Parathyroid adenoma (tissue), 2 donors: ENCODE data around the gene QRFP.

Experiments
- H2AFZ ChIP-seq: fragments of 300-600 bp; sonication (generic); one replicate; pipeline ENCODE4 v1.7.0; 2017; ENCODE audit warnings: antibody characterized with exemption, mild to moderate bottlenecking
- H3K27ac ChIP-seq: fragments of 300-600 bp; sonication (generic); one replicate; pipeline ENCODE4 v1.7.0; 2017
- H3K27me3 ChIP-seq: fragments of 300-600 bp; sonication (generic); one replicate; pipeline ENCODE4 v1.7.0; 2017; ENCODE audit warnings: low read length; ENCODE audit not compliant: control insufficient read depth, insufficient read depth
- H3K36me3 ChIP-seq: fragments of 300-600 bp; sonication (generic); one replicate; pipeline ENCODE4 v1.7.0; 2017; ENCODE audit warnings: low read length; ENCODE audit not compliant: control insufficient read depth, insufficient read depth
- H3K4me1 ChIP-seq: fragments of 300-600 bp; sonication (generic); one replicate; pipeline ENCODE4 v1.7.0; 2017; ENCODE audit warnings: control low read depth
- H3K4me2 ChIP-seq: fragments of 300-600 bp; sonication (generic); one replicate; pipeline ENCODE4 v1.7.0; 2017; ENCODE audit warnings: low read length
- H3K4me3 ChIP-seq: fragments of 300-600 bp; sonication (generic); one replicate; pipeline ENCODE4 v1.7.0; 2017; ENCODE audit warnings: low read depth, low read length
- H3K79me2 ChIP-seq: fragments of 300-600 bp; sonication (generic); one replicate; pipeline ENCODE4 v1.7.0; 2017; ENCODE audit warnings: control low read depth
- H3K9ac ChIP-seq: fragments of 300-600 bp; sonication (generic); one replicate; pipeline ENCODE4 v1.7.0; 2017; ENCODE audit warnings: mild to moderate bottlenecking
- H3K9me3 ChIP-seq: fragments of 300-600 bp; sonication (generic); one replicate; pipeline ENCODE4 v1.7.0; 2017; ENCODE audit warnings: low read length; ENCODE audit not compliant: control insufficient read depth
- TF ChIP-seq, protein P1 (sequence below): fragments of 300-600 bp; sonication (generic); IDR thresholded peaks from one replicate; pipeline ENCODE4 v1.7.0; 2017; ENCODE audit warnings: antibody characterized with exemption, mild to moderate bottlenecking
- donor health status: primary hyperparathyroidism.

Gene QRFP

DNA sequence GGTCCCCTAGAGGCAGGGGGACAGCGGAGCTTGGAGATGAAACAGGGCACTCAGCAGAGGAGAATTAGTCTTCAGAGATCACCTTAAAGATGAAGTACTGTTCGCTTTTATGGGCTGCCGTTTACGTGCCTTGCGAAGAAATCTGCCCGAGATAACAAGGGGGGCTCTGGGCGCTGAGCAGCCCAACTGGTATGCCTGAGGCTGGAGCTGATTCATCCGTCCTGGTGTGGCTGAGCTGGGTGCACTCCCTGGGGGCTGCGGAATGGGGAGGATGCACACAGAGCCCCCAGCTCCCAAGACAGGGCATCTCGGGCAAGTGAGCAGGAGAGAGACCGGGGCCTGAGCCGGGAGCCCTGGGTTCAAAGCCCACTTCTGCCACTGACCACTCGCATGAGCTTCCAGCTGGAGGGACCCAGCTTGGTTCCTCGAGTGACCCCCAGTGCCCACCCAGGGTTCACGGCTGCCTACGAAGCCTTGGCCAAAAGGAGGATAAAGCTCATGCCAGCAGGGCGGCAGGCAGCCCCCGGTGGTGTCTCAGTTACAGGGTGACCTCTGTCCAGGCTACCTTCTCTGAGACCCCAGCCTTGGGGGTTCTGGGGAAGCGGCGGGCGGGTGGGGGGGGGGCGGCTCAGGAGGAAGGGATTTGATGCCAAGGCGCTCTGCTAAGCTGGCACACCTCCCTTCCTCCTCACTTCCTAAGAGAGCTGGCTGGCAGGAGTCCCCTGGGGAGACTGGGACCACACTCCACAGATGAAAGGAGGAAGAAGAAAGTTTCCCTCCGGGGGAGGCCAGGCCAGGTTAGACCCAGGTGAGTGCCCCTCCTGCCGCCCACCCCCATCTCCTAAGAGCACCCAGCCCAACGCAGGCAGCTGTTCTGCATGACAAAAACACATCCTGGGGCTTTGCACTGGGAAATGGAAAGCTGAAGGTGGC, 36.8 kb upstream of the QRFP start:
- H3K79me2 ChIP-seq: no peaks in the 10 kb centered on the region
- H3K27ac ChIP-seq: no peak overlapping the region
- H3K4me2 ChIP-seq: no peak overlapping the region
- TF ChIP-seq, protein P1, sequence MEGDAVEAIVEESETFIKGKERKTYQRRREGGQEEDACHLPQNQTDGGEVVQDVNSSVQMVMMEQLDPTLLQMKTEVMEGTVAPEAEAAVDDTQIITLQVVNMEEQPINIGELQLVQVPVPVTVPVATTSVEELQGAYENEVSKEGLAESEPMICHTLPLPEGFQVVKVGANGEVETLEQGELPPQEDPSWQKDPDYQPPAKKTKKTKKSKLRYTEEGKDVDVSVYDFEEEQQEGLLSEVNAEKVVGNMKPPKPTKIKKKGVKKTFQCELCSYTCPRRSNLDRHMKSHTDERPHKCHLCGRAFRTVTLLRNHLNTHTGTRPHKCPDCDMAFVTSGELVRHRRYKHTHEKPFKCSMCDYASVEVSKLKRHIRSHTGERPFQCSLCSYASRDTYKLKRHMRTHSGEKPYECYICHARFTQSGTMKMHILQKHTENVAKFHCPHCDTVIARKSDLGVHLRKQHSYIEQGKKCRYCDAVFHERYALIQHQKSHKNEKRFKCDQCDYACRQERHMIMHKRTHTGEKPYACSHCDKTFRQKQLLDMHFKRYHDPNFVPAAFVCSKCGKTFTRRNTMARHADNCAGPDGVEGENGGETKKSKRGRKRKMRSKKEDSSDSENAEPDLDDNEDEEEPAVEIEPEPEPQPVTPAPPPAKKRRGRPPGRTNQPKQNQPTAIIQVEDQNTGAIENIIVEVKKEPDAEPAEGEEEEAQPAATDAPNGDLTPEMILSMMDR: no peak
- no peaks in the 10 kb centered on the region for H3K9me3 ChIP-seq
- H3K9ac ChIP-seq: no peak overlapping the region
- no peaks in the 10 kb centered on the region for H3K27me3 ChIP-seq
- peaks cover 8% of the 10 kb centered on the region for H3K4me1 ChIP-seq
- H3K36me3 ChIP-seq: no peaks in the 10 kb centered on the region
- H3K4me3 ChIP-seq: no peak overlapping the region
- H2AFZ ChIP-seq: no peak overlapping the region

DNA sequence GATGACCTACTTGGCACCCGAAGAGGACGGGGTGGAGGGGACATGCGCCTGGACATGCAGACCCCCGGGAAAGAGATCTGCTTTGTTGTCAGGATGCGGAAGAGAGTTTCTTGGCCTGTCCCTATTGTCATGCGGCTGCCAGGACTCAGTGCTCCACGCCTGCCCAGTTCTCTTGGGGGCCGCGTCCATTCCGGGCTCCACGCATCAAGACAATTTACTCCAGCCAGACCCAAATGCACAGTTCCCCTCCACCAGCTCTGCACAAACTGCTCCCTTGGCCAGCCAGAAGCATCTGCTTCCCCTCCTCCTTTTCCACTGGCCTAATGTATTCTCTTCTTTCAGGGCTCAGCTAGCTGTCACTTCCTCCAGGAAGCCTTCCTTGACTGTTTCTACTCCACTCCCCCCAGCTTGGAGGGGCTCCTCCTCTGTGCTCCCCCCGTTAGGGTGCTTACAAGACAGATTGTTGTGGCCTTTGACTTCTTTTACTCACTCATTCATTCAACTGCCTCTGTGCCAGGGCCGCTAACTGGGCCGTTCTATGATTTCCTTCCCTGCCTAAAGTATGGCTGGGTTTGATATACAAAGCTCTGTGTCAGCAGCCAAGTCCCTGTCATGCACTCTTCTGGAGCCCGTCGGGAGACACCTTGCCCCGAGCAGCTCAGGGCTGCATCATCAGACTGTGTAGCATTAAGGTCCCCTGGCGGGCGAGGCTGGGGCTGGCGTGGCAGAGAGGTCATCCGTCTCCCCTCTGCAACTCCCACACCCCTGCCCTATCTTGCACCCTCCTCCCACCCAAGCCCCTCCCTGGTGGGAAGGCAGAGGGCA, 35.9 kb upstream of the QRFP start:
- TF ChIP-seq, protein P1: no peak
- Histone ChIP-seq H3K9me3 (no peaks in the 10 kb centered on the region), H3K27me3 (no peaks in the 10 kb centered on the region), H2AFZ (no peak overlapping the region), H3K79me2 (no peaks in the 10 kb centered on the region), H3K4me1 (peaks cover 14% of the 10 kb centered on the region), H3K4me3 (no peak overlapping the region), H3K4me2 (no peak overlapping the region), H3K36me3 (no peaks in the 10 kb centered on the region), H3K27ac (no peak overlapping the region), H3K9ac (no peak overlapping the region)

DNA sequence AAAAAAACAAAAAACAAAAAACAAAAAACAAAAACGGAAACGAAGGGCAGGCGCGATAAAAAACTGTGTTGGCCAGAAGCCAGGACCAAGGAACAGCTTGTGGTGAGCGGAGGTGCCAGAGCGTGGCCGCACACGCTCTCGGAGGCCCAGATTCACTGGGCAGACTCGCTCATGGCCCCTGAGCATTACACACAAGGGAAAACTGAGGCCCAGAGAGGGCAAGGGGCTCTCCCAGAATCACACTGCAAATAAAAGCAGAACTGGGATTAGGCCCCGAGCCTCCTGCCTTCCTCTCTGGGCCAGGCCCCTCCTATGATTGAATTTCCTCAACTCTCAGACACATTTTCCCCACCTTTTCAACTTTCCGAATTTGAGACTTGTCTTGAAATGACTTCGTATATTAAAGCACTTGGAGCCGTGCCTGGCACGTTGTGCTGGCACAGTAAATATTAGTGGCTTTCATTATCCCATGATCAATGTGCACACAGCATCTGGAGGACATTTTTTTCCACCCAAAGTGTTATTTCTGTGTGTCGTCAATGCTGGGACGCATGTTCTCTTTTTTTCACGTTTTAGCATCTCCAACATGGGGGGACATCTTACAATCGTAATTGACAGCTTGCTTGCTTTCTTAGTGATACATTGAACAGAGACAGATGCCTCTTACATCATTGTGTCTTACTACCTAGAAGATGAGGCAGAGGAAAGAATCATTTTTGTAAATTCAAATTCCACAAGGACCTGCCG, 35.1 kb upstream of the QRFP start:
- no peaks in the 10 kb centered on the region for H3K9me3 ChIP-seq
- H2AFZ ChIP-seq: no peak overlapping the region
- H3K4me1 ChIP-seq: peaks cover 16% of the 10 kb centered on the region
- H3K79me2 ChIP-seq: no peaks in the 10 kb centered on the region
- TF ChIP-seq, protein P1: no peak
- no peaks in the 10 kb centered on the region for H3K36me3 ChIP-seq
- H3K9ac ChIP-seq: no peak overlapping the region
- H3K4me3 ChIP-seq: no peak overlapping the region
- H3K27me3 ChIP-seq: no peaks in the 10 kb centered on the region
- no peak overlapping the region for H3K27ac ChIP-seq
- no peak overlapping the region for H3K4me2 ChIP-seq

DNA sequence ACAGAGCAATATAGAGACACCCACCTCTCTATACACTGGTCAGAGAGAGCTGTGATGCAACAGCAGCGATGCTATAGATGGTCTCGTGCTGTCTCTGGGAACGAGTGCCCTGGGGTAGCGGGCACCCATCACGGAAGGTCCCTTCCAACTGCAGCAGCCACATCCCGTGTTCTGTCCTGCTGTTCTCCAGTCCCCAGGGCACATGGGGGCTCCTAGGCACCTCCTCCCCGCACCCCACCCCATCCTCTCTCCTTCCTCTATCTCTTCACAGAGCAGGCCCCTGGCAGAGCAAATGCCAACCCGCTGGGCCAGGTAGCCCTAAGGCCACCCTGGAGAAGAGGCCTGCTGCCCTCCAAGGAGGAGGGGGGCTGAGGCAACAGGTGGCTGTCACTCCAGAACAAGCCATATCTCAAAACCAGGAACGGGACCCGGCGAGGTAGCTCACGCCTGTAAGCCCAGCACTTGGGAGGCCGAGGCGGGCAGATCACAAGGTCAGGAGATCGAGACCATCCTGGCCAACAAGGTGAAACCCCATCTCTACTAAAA, 34.3 kb upstream of the QRFP start:
- Histone ChIP-seq H3K9ac (no peak overlapping the region), H2AFZ (no peak overlapping the region), H3K4me1 (peaks cover 16% of the 10 kb centered on the region), H3K27me3 (no peaks in the 10 kb centered on the region), H3K4me3 (no peak overlapping the region), H3K79me2 (no peaks in the 10 kb centered on the region), H3K4me2 (no peak overlapping the region), H3K27ac (no peak overlapping the region), H3K9me3 (no peaks in the 10 kb centered on the region), H3K36me3 (no peaks in the 10 kb centered on the region)
- TF ChIP-seq, protein P1: no peak
